DND-41 (cell line): ENCODE results near the gene HEXIM2.

Experiments
- EZH2 ChIP-seq: IDR thresholded peaks from 3 replicates; pipeline ENCODE4 v1.6.1; 2012; ENCODE audit warnings: borderline replicate concordance, low read depth, mild to moderate bottlenecking, moderate library complexity, low read length, inconsistent platforms; ENCODE audit not compliant: severe bottlenecking
- TF ChIP-seq, protein P1 (sequence below): IDR thresholded peaks from 2 replicates; pipeline ENCODE4 v1.5.1; 2012; ENCODE audit warnings: borderline replicate concordance, low read length, moderate library complexity, mild to moderate bottlenecking; ENCODE audit not compliant: poor library complexity, severe bottlenecking; ENCODE audit errors: extremely low read depth

DNA sequence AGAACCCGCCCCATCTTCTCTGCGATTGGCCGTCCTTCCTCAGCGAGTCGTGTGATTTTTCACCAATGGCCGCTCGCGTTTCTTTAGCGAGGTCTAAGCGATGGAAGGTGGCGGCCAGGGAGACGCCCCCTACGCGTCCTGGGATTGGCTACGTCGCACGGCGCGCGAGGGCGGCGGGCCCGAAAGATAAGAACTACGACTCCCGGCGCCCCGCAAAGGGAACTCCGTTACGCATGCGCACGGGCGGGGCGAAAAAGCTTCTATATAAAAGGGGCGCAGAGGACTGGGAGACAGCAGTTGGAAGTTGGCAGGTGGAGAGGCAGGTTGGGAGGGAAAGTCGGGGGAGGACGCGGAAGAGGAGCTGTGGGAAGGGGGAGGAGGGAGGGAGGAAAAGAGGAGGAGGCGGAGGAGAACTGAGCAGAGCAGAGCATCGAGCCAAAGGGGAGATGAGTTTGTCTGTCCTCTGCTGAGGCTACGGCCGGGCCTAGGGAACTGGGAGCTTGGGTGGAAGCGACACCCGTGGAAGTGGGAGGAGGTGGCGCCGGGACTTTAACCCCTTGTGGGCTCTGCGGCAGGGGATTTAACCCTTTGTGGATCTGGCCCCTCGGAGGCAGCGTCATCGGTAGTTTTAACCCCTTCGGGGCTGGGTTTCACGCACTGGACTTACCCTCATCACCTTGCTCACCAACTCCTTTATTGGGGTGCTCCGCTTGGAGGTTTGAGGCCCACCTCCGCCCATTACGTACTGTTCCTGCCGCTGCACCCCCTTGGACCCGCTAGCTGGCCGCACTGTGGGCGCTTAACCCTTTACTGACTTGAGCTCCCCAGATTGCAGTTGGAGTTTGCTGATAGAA is 13.3 kb upstream of the HEXIM2 start, which contains the start of gene HEXIM1:
- TF ChIP-seq, protein P1, sequence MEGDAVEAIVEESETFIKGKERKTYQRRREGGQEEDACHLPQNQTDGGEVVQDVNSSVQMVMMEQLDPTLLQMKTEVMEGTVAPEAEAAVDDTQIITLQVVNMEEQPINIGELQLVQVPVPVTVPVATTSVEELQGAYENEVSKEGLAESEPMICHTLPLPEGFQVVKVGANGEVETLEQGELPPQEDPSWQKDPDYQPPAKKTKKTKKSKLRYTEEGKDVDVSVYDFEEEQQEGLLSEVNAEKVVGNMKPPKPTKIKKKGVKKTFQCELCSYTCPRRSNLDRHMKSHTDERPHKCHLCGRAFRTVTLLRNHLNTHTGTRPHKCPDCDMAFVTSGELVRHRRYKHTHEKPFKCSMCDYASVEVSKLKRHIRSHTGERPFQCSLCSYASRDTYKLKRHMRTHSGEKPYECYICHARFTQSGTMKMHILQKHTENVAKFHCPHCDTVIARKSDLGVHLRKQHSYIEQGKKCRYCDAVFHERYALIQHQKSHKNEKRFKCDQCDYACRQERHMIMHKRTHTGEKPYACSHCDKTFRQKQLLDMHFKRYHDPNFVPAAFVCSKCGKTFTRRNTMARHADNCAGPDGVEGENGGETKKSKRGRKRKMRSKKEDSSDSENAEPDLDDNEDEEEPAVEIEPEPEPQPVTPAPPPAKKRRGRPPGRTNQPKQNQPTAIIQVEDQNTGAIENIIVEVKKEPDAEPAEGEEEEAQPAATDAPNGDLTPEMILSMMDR = no peak
- no peak for TF ChIP-seq EZH2
